GM12801 (cell line): ENCODE results near the gene FBXW4.

ENCODE experiments used
- CTCF ChIP-seq: IDR thresholded peaks from one replicate; pipeline ENCODE4 v1.5.1; 2011; ENCODE audit warnings: control low read depth; ENCODE audit not compliant: insufficient read length; ENCODE audit errors: extremely low read depth

The FBXW4 gene

DNA sequence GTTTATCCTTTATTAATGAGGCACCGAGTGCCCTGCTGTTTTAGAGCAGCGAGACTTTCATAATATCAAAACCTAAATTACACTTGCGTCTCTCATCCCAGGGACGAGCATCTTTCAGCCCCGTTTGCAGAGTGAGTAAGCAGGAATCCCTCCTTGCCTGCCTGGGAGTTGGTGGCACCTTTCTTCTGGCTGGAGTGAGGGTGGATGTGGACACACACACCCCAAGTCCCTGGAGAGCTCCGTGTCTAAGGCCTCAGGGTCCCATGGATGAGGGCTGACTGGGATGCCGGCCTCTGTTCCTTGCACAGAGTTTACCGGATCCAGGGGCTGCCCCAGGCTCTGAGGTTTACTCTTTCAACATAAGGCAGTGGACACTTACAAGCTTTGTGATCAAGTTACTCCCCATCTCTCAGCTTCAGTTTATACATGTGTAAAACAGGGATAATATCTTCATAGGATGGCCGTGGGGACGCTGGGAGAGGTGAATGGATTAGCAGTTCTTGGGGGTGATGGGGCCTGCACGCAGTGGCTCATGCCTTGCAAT is 131.4 kb downstream of the FBXW4 start:
- TF ChIP-seq CTCF = no peak

- TF ChIP-seq CTCF = no peak
Measured at GRCh38 chr10:101563007-101563406, 132.0 kb downstream of the FBXW4 start.

GRCh38 chr10:101562231-101562630 is 132.7 kb downstream of the FBXW4 start:
- no peak for TF ChIP-seq CTCF

- TF ChIP-seq CTCF = no peak
Measured at GRCh38 chr10:101561068-101561915, 133.7 kb downstream of the FBXW4 start.
